Measurements from ENCODE around the gene DIP2C.
"Not testable (repeated sequence)": the region's sequence is repeated elsewhere in the genome, so short reads cannot be mapped to it uniquely, and the experiment has no call there.

The DIP2C gene

GRCh38 chr10:452512-453426, 236.7 kb downstream of the DIP2C start:
- Histone ChIP-seq H2AK5ac (ENCODE audit: low read length) (no peak overlapping the region), H3K79me1 (ENCODE audit: low read length) (no peaks in the 10 kb centered on the region), H3K56ac (ENCODE audit: low read length) (no peak overlapping the region), H3K4me3 (ENCODE audit: low read length) (no peak overlapping the region), H3K27ac (ENCODE audit: low read depth, low read length) (no peak overlapping the region), H4K5ac (ENCODE audit: low read length) (no peak overlapping the region), H3K27me3 (ENCODE audit: insufficient read depth, low read length, poor library complexity) (no peaks in the 10 kb centered on the region), H2BK120ac (ENCODE audit: low read depth, low read length) (no peak overlapping the region), H3K9ac (ENCODE audit: low read length) (no peak overlapping the region), H3K79me2 (ENCODE audit: control insufficient read depth, insufficient read depth, low read length) (no peaks in the 10 kb centered on the region), H3K36me3 (ENCODE audit: control insufficient read depth, insufficient read depth, low read length) (no peaks in the 10 kb centered on the region), H3K23ac (ENCODE audit: low read length) (no peak overlapping the region), H2BK15ac (replicated peaks; ENCODE audit: low read depth) (no peak overlapping the region), H2BK5ac (ENCODE audit: low read length) (no peak overlapping the region), H4K8ac (ENCODE audit: low read depth, low read length) (no peak overlapping the region), H3K4me1 (ENCODE audit: control insufficient read depth, low read depth, low read length) (no peaks in the 10 kb centered on the region), H3K4ac (ENCODE audit: low read depth, low read length) (no peak overlapping the region), H3K18ac (ENCODE audit: low read length) (no peak overlapping the region), H3K4me2 (ENCODE audit: low read length) (no peak overlapping the region)
- no peak for DNase-seq
- no CpG with 5 or more reads among the region's 24 CpGs for WGBS (ENCODE audit: extremely low coverage, insufficient coverage, low lambda C conversion rate)

GRCh38 chr10:451856-452255, 237.6 kb downstream of the DIP2C start:
- Histone ChIP-seq H2BK120ac (ENCODE audit: low read depth, low read length) (no peak overlapping the region), H4K5ac (ENCODE audit: low read length) (no peak overlapping the region), H2BK5ac (ENCODE audit: low read length) (no peak overlapping the region), H3K79me1 (ENCODE audit: low read length) (no peaks in the 10 kb centered on the region), H4K8ac (ENCODE audit: low read depth, low read length) (no peak overlapping the region), H3K79me2 (ENCODE audit: control insufficient read depth, insufficient read depth, low read length) (no peaks in the 10 kb centered on the region), H3K27ac (ENCODE audit: low read depth, low read length) (no peak overlapping the region), H3K23ac (ENCODE audit: low read length) (no peak overlapping the region), H3K27me3 (ENCODE audit: insufficient read depth, low read length, poor library complexity) (no peaks in the 10 kb centered on the region), H3K4ac (ENCODE audit: low read depth, low read length) (no peak overlapping the region), H3K9ac (ENCODE audit: low read length) (no peak overlapping the region), H3K18ac (ENCODE audit: low read length) (no peak overlapping the region), H3K4me1 (ENCODE audit: control insufficient read depth, low read depth, low read length) (no peaks in the 10 kb centered on the region), H3K4me3 (ENCODE audit: low read length) (no peak overlapping the region), H3K56ac (ENCODE audit: low read length) (no peak overlapping the region), H2AK5ac (ENCODE audit: low read length) (no peak overlapping the region), H2BK15ac (replicated peaks; ENCODE audit: low read depth) (no peak overlapping the region), H3K4me2 (ENCODE audit: low read length) (no peak overlapping the region), H3K36me3 (ENCODE audit: control insufficient read depth, insufficient read depth, low read length) (no peaks in the 10 kb centered on the region)
- DNase-seq: no peak
- no CpG with 5 or more reads among the region's 7 CpGs for WGBS (ENCODE audit: extremely low coverage, insufficient coverage, low lambda C conversion rate)

GRCh38 chr10:451021-451471, 238.4 kb downstream of the DIP2C start:
- H3K18ac ChIP-seq (ENCODE audit: low read length): no peak overlapping the region
- no peaks in the 10 kb centered on the region for H3K4me1 ChIP-seq (ENCODE audit: control insufficient read depth, low read depth, low read length)
- H3K4me2 ChIP-seq (ENCODE audit: low read length): no peak overlapping the region
- H2BK5ac ChIP-seq (ENCODE audit: low read length): no peak overlapping the region
- no peak overlapping the region for H2BK15ac ChIP-seq (replicated peaks; ENCODE audit: low read depth)
- H3K9ac ChIP-seq (ENCODE audit: low read length): no peak overlapping the region
- WGBS (ENCODE audit: extremely low coverage, insufficient coverage, low lambda C conversion rate): no CpG with 5 or more reads among the region's 11 CpGs
- no peak overlapping the region for H4K8ac ChIP-seq (ENCODE audit: low read depth, low read length)
- H4K5ac ChIP-seq (ENCODE audit: low read length): no peak overlapping the region
- H3K4me3 ChIP-seq (ENCODE audit: low read length): no peak overlapping the region
- no peaks in the 10 kb centered on the region for H3K79me1 ChIP-seq (ENCODE audit: low read length)
- H3K4ac ChIP-seq (ENCODE audit: low read depth, low read length): no peak overlapping the region
- no peak overlapping the region for H3K27ac ChIP-seq (ENCODE audit: low read depth, low read length)
- no peaks in the 10 kb centered on the region for H3K79me2 ChIP-seq (ENCODE audit: control insufficient read depth, insufficient read depth, low read length)
- no peak for DNase-seq
- H3K27me3 ChIP-seq (ENCODE audit: insufficient read depth, low read length, poor library complexity): no peaks in the 10 kb centered on the region
- H3K56ac ChIP-seq (ENCODE audit: low read length): no peak overlapping the region
- no peak overlapping the region for H3K23ac ChIP-seq (ENCODE audit: low read length)
- H3K36me3 ChIP-seq (ENCODE audit: control insufficient read depth, insufficient read depth, low read length): no peaks in the 10 kb centered on the region
- no peak overlapping the region for H2BK120ac ChIP-seq (ENCODE audit: low read depth, low read length)
- H2AK5ac ChIP-seq (ENCODE audit: low read length): no peak overlapping the region

GRCh38 chr10:450463-450862, 239.0 kb downstream of the DIP2C start:
- Histone ChIP-seq H3K79me2 (ENCODE audit: control insufficient read depth, insufficient read depth, low read length) (no peaks in the 10 kb centered on the region), H2BK15ac (replicated peaks; ENCODE audit: low read depth) (no peak overlapping the region), H3K27ac (ENCODE audit: low read depth, low read length) (no peak overlapping the region), H4K8ac (ENCODE audit: low read depth, low read length) (no peak overlapping the region), H2BK120ac (ENCODE audit: low read depth, low read length) (no peak overlapping the region), H2AK5ac (ENCODE audit: low read length) (no peak overlapping the region), H3K9ac (ENCODE audit: low read length) (no peak overlapping the region), H3K4me3 (ENCODE audit: low read length) (no peak overlapping the region), H3K4me2 (ENCODE audit: low read length) (no peak overlapping the region), H4K5ac (ENCODE audit: low read length) (no peak overlapping the region), H3K56ac (ENCODE audit: low read length) (no peak overlapping the region), H3K4me1 (ENCODE audit: control insufficient read depth, low read depth, low read length) (no peaks in the 10 kb centered on the region), H3K4ac (ENCODE audit: low read depth, low read length) (no peak overlapping the region), H3K79me1 (ENCODE audit: low read length) (no peaks in the 10 kb centered on the region), H3K23ac (ENCODE audit: low read length) (no peak overlapping the region), H2BK5ac (ENCODE audit: low read length) (no peak overlapping the region), H3K36me3 (ENCODE audit: control insufficient read depth, insufficient read depth, low read length) (no peaks in the 10 kb centered on the region), H3K27me3 (ENCODE audit: insufficient read depth, low read length, poor library complexity) (no peaks in the 10 kb centered on the region), H3K18ac (ENCODE audit: low read length) (no peak overlapping the region)
- DNase-seq: no peak
- WGBS (ENCODE audit: extremely low coverage, insufficient coverage, low lambda C conversion rate): no CpG with 5 or more reads among the region's 3 CpGs

GRCh38 chr10:449331-449730, 240.1 kb downstream of the DIP2C start:
- not testable (repeated sequence) for H3K4me3 ChIP-seq (ENCODE audit: low read length); H3K4ac ChIP-seq (ENCODE audit: low read depth, low read length); H3K79me1 ChIP-seq (ENCODE audit: low read length); H2AK5ac ChIP-seq (ENCODE audit: low read length); H4K8ac ChIP-seq (ENCODE audit: low read depth, low read length); H3K56ac ChIP-seq (ENCODE audit: low read length); DNase-seq; H2BK120ac ChIP-seq (ENCODE audit: low read depth, low read length); H3K36me3 ChIP-seq (ENCODE audit: control insufficient read depth, insufficient read depth, low read length); H3K27ac ChIP-seq (ENCODE audit: low read depth, low read length); H3K4me2 ChIP-seq (ENCODE audit: low read length); H2BK15ac ChIP-seq (replicated peaks; ENCODE audit: low read depth); H3K23ac ChIP-seq (ENCODE audit: low read length); H4K5ac ChIP-seq (ENCODE audit: low read length); H3K4me1 ChIP-seq (ENCODE audit: control insufficient read depth, low read depth, low read length); H2BK5ac ChIP-seq (ENCODE audit: low read length); H3K27me3 ChIP-seq (ENCODE audit: insufficient read depth, low read length, poor library complexity); H3K9ac ChIP-seq (ENCODE audit: low read length); H3K79me2 ChIP-seq (ENCODE audit: control insufficient read depth, insufficient read depth, low read length); H3K18ac ChIP-seq (ENCODE audit: low read length)
- no CpG with 5 or more reads among the region's 6 CpGs for WGBS (ENCODE audit: extremely low coverage, insufficient coverage, low lambda C conversion rate)

GRCh38 chr10:443459-443858, 246.0 kb downstream of the DIP2C start:
- DNase-seq: no peak
- Histone ChIP-seq H3K18ac (ENCODE audit: low read length) (no peak overlapping the region), H3K4me1 (ENCODE audit: control insufficient read depth, low read depth, low read length) (no peaks in the 10 kb centered on the region), H3K4ac (ENCODE audit: low read depth, low read length) (no peak overlapping the region), H3K9ac (ENCODE audit: low read length) (no peak overlapping the region), H4K8ac (ENCODE audit: low read depth, low read length) (no peak overlapping the region), H3K27me3 (ENCODE audit: insufficient read depth, low read length, poor library complexity) (no peaks in the 10 kb centered on the region), H3K4me3 (ENCODE audit: low read length) (no peak overlapping the region), H2BK5ac (ENCODE audit: low read length) (no peak overlapping the region), H3K27ac (ENCODE audit: low read depth, low read length) (no peak overlapping the region), H2AK5ac (ENCODE audit: low read length) (no peak overlapping the region), H3K79me1 (ENCODE audit: low read length) (no peaks in the 10 kb centered on the region), H3K23ac (ENCODE audit: low read length) (no peak overlapping the region), H4K5ac (ENCODE audit: low read length) (no peak overlapping the region), H2BK15ac (replicated peaks; ENCODE audit: low read depth) (no peak overlapping the region), H3K56ac (ENCODE audit: low read length) (no peak overlapping the region), H3K36me3 (ENCODE audit: control insufficient read depth, insufficient read depth, low read length) (no peaks in the 10 kb centered on the region), H3K4me2 (ENCODE audit: low read length) (no peak overlapping the region), H3K79me2 (ENCODE audit: control insufficient read depth, insufficient read depth, low read length) (no peaks in the 10 kb centered on the region), H2BK120ac (ENCODE audit: low read depth, low read length) (no peak overlapping the region)
- no CpG with 5 or more reads among the region's 2 CpGs for WGBS (ENCODE audit: extremely low coverage, insufficient coverage, low lambda C conversion rate)
